Middle frontal gyrus (tissue), 1 donor: Measurements from ENCODE around the gene PTPRG.

Source experiments
- DNase-seq: peaks from one replicate; pipeline ENCODE4 v3.0.0-alpha.2; 2015; ENCODE audit warnings: low spot score; ENCODE audit errors: extremely low spot score

PTPRG gene

DNA sequence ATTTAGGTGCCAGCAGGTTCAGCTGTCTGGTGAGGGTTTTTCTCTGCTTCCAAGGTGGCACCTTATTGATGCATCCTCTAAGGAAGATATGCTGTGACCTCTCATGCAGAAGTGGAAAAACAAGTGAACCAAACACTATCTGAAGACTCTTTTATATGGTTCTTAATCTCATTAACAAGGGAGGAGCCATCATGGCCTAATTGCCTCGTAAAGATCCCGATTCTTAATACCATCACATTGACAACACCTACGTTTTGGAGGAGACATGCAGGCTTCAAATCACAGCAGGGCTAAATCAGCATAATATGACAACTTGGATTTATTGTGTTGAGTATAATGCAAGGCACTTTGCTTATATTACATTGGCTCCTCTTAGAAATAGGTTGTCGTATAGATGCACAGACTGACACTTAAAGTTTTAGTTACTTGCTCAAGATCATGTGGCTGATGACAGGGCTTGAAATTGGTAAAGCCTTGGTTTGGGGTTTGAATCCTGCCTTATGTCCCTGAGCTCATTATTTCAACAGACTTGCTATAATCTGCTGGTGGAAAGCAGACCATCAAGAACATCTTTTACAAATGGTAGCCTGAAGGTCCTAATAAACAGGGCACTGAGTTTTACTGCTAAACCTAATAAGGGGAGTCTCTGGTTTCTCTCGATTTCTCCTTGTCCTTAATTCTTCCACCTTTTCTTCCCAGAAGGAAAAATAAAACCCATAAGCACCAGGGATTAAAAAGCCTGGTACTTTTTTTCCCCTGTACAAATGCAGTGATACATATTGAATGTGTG is 88.2 kb downstream of the PTPRG start:
- no peak for DNase-seq

DNA sequence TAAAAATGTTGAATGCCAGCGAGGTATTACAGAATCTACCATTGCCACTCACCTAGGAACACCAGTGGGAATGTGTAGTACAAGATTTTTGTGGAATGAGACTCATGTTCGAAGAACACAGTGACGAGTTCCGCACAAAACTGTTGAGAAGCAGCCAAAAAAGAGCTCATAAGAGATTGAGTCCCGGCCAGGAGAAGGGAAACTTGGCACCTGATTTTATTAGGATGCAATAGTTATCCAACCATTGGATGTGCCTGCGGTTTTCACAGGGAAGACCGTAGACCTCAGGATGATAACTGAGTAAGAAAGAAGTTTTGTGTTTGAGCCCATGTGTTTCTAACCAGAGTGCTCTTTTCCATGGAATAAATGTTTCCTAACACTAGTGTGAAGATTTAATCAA is 88.9 kb downstream of the PTPRG start:
- DNase-seq, result no peak

DNA sequence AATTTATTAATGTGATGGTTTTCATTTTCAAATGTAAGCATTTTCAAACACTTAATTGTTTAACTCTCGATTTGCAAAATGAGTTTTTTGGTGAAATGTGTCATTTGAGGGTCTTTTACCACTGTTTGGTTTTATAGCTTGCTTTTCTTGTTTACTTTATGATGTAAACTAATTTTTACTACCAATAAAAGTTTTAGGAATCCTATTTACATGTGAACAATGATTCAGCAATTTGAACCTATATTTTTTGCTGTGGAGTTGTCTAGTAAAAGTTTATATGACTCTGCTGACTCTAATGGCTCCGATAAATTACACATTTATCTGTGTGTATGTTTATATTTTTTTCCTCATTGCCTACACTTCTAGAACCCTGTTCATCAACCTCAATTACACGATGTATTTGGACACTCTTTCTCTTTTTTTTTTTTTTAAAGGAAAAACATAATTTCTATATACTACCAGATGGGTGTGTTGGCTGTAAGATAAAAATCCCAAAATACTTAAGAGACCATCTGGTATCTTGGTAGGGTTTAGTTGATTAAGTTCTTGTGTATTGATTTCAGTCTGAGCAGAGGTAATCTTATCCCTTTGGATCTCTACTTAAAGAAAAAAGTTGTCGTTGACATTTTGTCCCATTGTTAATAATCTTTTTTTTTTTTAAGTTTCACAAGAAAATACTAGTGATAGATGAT is 89.5 kb downstream of the PTPRG start:
- DNase-seq, result no peak

DNA sequence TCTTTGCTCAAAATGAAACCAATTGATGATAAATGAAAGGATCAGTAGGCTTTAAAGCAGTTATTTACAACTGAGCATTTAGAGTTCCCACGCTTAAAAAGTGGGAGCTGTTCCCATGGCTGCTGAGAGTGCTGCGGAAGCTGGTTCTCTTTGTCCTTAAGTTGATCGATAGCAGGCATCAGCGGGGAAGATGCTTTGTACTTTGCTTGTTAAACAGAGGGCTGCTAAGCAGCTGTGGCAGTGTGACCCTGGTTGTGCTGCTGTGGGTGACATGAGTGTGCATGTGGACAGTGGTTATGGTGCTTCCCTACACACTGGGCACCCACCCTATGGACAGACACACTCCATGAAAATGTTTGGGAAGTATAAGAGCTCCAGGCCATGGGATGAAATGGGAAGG is 96.3 kb downstream of the PTPRG start:
- DNase-seq, result no peak

DNA sequence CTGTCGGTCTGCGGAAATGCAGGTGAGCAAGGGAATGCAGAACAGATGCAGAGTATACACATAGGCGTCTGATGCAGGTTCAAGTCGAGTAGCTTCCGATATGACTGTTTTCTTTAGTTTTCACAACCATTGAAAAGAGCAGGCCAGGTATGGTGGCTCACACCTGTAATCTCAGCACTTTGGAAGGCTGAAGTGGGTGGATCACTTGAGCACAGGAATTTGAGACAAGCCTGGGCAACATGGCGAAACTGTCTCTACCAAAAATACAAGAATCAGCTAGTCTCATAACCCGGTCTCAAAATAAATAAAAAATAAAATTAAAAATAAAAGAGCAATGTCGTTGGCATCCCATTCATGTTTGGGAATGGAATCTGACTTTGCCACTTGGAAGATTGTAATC is 101.5 kb downstream of the PTPRG start:
- no peak for DNase-seq

- DNase-seq, result no peak
Observed at GRCh38 chr3:61663356-61664104, 102.2 kb downstream of the PTPRG start.

GRCh38 chr3:61664105-61664482 is 102.7 kb downstream of the PTPRG start:
- DNase-seq, result no peak

DNA sequence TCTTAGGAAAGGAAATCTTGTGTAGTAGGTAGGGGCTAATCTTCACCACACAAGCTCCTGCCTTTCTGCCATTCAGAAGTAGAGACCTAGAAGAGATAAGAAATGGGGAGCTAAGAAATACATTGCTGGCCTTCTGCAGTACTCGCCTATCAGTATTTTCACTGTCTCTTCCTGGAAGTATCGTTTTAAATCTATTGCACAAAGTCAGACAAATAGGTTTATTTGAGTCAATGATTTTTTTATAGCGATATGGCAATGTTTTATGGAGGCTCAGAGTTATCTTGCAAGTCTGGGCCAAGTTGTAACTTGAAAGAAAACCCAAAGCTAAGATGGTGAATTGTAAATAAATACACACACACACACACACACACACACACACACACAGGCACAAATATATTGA is 103.8 kb downstream of the PTPRG start:
- no peak for DNase-seq

GRCh38 chr3:61665987-61666386 is 104.6 kb downstream of the PTPRG start:
- no peak for DNase-seq

DNA sequence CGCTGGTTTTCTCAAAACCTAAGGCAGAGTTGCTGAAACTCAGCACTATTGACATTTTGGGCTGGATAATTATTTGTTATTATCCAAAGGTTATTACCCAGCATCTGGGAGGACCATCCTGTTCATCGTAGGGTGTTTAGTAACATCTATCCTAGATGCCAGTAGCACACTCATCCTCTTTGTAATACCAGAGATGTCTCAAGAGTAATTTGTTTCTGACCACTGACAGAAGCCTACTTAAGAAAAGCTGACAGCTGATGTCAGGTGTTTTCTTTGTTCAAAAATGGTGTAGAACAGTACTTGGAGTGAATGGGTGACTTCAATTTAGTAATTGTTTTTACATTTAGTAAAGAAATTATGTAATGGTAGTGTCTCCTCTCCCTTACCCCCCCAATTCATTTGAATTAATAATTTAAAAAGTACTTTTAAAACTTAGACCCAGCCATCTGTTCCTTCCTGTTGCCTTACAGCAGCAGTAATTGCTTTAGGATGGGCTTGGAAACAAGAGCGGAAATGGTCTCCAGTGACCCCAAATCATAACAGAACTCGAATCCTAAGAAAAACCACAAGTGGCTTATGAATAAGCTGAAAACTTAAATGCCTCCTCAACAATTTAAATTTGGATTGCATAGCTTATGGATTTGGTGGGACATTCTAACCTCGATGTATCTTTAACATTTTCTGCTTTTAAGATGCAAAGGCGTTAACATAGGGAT is 105.4 kb downstream of the PTPRG start:
- no peak for DNase-seq

- DNase-seq, result no peak
Observed at GRCh38 chr3:61667383-61667782, 106.0 kb downstream of the PTPRG start.

- no peak for DNase-seq
Observed at GRCh38 chr3:61667814-61668213, 106.4 kb downstream of the PTPRG start.

DNA sequence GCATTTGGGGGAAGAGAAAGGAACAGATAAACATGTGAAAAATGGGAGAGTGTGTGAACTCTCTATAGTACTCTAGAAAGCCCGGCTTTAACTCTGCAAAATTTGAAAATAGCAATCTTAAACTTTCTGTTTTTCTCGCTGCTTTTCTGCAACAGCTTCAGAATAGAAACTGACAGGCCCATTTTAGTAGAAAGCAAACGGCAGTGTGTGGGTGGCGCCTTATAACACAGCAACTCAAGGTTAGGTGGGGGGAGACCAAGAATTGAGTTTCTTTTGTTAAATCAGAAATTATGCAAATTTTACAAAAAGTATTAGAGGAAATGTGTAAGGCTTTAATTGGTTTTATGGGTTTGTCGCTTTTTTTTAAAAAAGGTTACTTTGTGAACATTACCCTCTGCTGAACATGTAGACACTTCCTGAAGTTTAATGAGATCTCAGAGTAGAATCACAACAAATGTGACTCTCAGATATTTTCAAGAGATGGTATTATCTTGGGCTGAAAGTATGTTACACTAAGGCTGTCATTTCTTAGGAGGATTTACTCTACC is 107.0 kb downstream of the PTPRG start:
- no peak for DNase-seq

- no peak for DNase-seq
Observed at GRCh38 chr3:61669203-61669602, 107.8 kb downstream of the PTPRG start.

GRCh38 chr3:61669668-61670299 is 108.4 kb downstream of the PTPRG start:
- DNase-seq, result no peak

- DNase-seq, result no peak
Observed at GRCh38 chr3:61673651-61674050, 112.3 kb downstream of the PTPRG start.

- no peak for DNase-seq
Observed at GRCh38 chr3:61674596-61674995, 113.2 kb downstream of the PTPRG start.

DNA sequence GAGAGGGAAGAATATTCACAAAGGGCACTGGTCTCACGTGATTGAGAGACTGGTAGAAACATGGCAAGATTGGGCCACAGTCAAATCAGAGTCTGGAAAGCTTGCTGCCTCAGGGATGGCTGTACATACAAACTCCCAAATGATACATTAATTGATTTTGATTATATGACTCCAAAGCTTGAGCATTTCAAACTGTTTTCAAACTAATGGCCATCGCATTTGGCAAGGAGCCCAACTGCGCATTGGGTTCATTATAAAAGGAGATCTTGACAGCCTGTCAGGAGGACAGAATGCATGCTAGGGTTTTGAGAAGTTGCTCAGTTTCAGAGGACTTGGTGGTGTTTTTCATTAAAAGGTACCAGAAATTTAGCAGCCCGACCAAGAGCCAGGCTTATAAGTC is 117.7 kb downstream of the PTPRG start:
- DNase-seq, result no peak

DNA sequence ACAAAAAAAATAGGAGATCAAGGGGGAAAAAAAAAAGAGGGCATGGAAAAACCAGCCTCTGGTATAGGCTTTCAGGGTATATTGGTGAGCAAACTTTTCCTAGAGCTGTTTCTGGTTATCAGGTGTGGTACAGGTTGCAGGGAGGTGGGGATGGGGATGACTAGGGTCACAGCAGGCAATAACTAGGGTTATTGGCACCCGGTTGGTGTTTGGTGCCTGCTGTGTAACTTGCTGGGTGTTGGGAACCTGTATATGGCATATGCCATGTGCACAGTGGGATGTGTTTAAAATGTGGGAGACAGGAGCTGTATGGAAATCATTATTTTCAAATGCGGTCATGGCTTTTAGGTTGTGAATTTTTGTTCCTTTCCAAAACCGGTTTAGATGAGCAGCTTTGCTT is 119.2 kb downstream of the PTPRG start:
- DNase-seq, result no peak

DNA sequence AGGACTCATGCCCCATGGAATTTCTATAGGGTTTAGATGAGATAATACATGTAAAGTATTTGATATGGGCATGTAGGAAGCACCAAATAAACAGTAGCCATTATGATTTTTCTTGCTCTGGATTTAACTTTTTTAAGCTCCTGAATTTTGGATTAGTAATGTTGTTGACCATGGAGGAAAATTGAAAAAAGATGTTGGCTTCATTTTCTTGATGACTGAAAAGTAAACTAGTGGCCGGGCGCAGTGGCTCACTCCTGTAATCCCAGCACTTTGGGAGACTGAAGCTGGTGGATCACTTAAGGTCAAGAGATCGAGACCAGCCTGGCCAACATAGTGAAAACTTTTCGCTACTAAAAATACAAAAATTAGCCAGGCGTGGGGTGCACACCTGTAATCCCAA is 120.3 kb downstream of the PTPRG start:
- no peak for DNase-seq
